HUES48 (cell line): ENCODE measurements around the gene MCTP2.

ENCODE experiments used
- H3K27ac ChIP-seq: one replicate; pipeline ENCODE4 v1.7.0; 2013; ENCODE audit warnings: low read depth, low read length, inconsistent platforms
- H3K27me3 ChIP-seq: 2 replicates; pipeline ENCODE4 v1.6.1; 2013; ENCODE audit warnings: mild to moderate bottlenecking, low read length; ENCODE audit not compliant: control insufficient read depth, insufficient read depth
- H3K36me3 ChIP-seq: 2 replicates; pipeline ENCODE4 v1.6.1; 2013; ENCODE audit warnings: low read length; ENCODE audit not compliant: control insufficient read depth, insufficient read depth
- H3K4me1 ChIP-seq: 2 replicates; pipeline ENCODE4 v1.6.1; 2013; ENCODE audit warnings: mild to moderate bottlenecking, low read length; ENCODE audit not compliant: control insufficient read depth, insufficient read depth
- H3K4me3 ChIP-seq: 2 replicates; pipeline ENCODE4 v1.5.1; 2013; ENCODE audit warnings: mild to moderate bottlenecking, low read depth, low read length
- H3K9ac ChIP-seq: 2 replicates; pipeline ENCODE4 v1.6.1; 2013; ENCODE audit warnings: mild to moderate bottlenecking, low read depth, low read length, moderate library complexity
- H3K9me3 ChIP-seq: 2 replicates; pipeline ENCODE4 v1.6.1; 2013; ENCODE audit warnings: low read length; ENCODE audit not compliant: control insufficient read depth, insufficient read depth

Gene MCTP2

DNA sequence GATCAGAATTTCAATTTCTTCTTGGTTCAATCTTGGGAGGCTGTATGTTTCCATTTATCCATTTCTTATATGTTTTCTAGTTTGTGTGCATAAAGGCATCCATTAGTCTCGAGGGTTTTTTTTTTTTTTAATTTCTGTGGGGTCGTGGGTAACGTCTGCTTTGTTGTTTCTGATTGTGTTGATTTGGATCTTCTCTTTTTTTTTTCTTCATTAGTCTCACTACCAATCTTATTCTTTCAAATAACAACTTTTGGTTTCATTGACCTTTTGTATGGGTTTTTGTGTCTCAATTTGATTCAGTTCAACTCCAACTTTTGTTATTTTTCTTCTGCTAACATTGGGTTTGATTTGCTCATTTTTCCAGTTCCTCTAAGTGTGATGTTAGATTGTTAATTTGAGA, 48.9 kb downstream of the MCTP2 start:
- no peaks in the 10 kb centered on the region for H3K4me1 ChIP-seq
- no peak overlapping the region for H3K27ac ChIP-seq
- no peaks in the 10 kb centered on the region for H3K27me3 ChIP-seq
- no peak overlapping the region for H3K4me3 ChIP-seq
- no peaks in the 10 kb centered on the region for H3K36me3 ChIP-seq
- no peak overlapping the region for H3K9ac ChIP-seq
- no peaks in the 10 kb centered on the region for H3K9me3 ChIP-seq

GRCh38 chr15:94282269-94283250, 51.2 kb downstream of the MCTP2 start:
- Histone ChIP-seq H3K36me3 (no peaks in the 10 kb centered on the region), H3K27ac (no peak overlapping the region), H3K4me3 (no peak overlapping the region), H3K9ac (no peak overlapping the region), H3K9me3 (no peaks in the 10 kb centered on the region), H3K27me3 (no peaks in the 10 kb centered on the region), H3K4me1 (peaks cover 7% of the 10 kb centered on the region)

DNA sequence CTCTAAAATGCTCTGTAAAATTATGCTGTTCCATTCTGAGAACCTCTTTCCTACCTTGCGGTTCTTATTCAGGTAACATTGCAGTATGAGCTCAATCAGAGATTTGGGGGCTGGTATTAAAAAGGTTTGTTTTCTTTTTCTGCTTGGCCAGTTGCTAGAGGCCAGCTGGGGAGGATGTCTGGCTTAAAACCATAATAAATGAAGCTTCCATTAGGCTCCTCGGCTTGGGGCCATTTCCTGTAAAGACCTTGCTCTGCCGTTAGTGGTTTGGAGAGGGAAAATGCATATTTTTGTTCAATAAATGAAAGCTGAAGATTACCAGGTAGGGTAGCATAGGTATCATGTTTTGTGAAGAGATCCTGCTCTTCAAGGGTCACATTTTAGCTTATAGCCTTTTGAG, 55.2 kb downstream of the MCTP2 start:
- no peaks in the 10 kb centered on the region for H3K36me3 ChIP-seq
- no peak overlapping the region for H3K27ac ChIP-seq
- H3K4me1 ChIP-seq, result peaks cover 15% of the 10 kb centered on the region
- no peak overlapping the region for H3K9ac ChIP-seq
- no peak overlapping the region for H3K4me3 ChIP-seq
- peaks cover 2% of the 10 kb centered on the region; the same call in 1 of the 2 replicates for H3K9me3 ChIP-seq
- no peaks in the 10 kb centered on the region for H3K27me3 ChIP-seq

- Histone ChIP-seq H3K36me3 (no peaks in the 10 kb centered on the region), H3K9ac (no peak overlapping the region), H3K27me3 (no peaks in the 10 kb centered on the region), H3K27ac (no peak overlapping the region), H3K9me3 (peaks cover 2% of the 10 kb centered on the region; the same call in 1 of the 2 replicates), H3K4me1 (peaks cover 15% of the 10 kb centered on the region), H3K4me3 (no peak overlapping the region)
These were observed 56.5 kb downstream of the MCTP2 start for GRCh38 chr15:94287794-94288246.

DNA sequence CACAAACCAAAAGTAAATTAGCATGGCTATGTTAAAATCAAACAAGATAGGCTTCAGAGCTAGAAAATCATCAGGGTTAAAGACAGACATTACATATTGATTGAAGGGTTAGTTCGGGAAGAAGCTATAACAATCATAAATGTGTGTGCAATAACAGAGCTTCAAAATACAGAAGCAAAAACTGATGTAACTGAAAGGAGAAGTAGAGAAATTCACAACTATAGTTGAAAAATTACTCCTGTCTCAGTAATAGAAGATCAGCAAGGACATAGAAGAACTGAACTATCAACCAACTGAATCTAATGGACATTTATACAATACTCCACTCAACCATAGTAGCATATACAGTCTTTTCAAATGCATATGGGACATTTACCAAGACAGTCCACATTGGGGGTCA, 59.4 kb downstream of the MCTP2 start:
- H3K27ac ChIP-seq, result no peak overlapping the region

GRCh38 chr15:94293411-94294402, 62.3 kb downstream of the MCTP2 start:
- H3K4me3 ChIP-seq, result no peak overlapping the region
- no peak overlapping the region for H3K27ac ChIP-seq
- H3K4me1 ChIP-seq, result no peaks in the 10 kb centered on the region
- no peaks in the 10 kb centered on the region for H3K27me3 ChIP-seq
- no peak overlapping the region for H3K9ac ChIP-seq
- H3K36me3 ChIP-seq, result no peaks in the 10 kb centered on the region
- peaks cover 2% of the 10 kb centered on the region; the same call in 1 of the 2 replicates for H3K9me3 ChIP-seq

More for the DNA sequence above, 59.4 kb downstream of the MCTP2 start:
- peaks cover 15% of the 10 kb centered on the region for H3K4me1 ChIP-seq
- no peaks in the 10 kb centered on the region for H3K27me3 ChIP-seq
- H3K9me3 ChIP-seq, result peaks cover 2% of the 10 kb centered on the region; the same call in 1 of the 2 replicates
- H3K36me3 ChIP-seq, result no peaks in the 10 kb centered on the region
- no peak overlapping the region for H3K4me3 ChIP-seq
- H3K9ac ChIP-seq, result no peak overlapping the region

- Histone ChIP-seq H3K27ac (no peak overlapping the region), H3K36me3 (no peaks in the 10 kb centered on the region), H3K4me1 (no peaks in the 10 kb centered on the region)
These were observed 63.2 kb downstream of the MCTP2 start for GRCh38 chr15:94294556-94294955.

GRCh38 chr15:94295275-94295674, 63.9 kb downstream of the MCTP2 start:
- no peak overlapping the region for H3K4me3 ChIP-seq

More at GRCh38 chr15:94294556-94294955, 63.2 kb downstream of the MCTP2 start:
- H3K9me3 ChIP-seq, result peaks cover 2% of the 10 kb centered on the region; the same call in 1 of the 2 replicates
- no peaks in the 10 kb centered on the region for H3K27me3 ChIP-seq
- no peak overlapping the region for H3K9ac ChIP-seq
- no peak overlapping the region for H3K4me3 ChIP-seq

GRCh38 chr15:94296717-94297116, 65.4 kb downstream of the MCTP2 start:
- Histone ChIP-seq H3K36me3 (no peaks in the 10 kb centered on the region), H3K9me3 (no peaks in the 10 kb centered on the region), H3K4me1 (no peaks in the 10 kb centered on the region), H3K4me3 (no peak overlapping the region), H3K9ac (no peak overlapping the region), H3K27me3 (no peaks in the 10 kb centered on the region), H3K27ac (no peak overlapping the region)

More at GRCh38 chr15:94295275-94295674, 63.9 kb downstream of the MCTP2 start:
- Histone ChIP-seq H3K27me3 (no peaks in the 10 kb centered on the region), H3K4me1 (no peaks in the 10 kb centered on the region), H3K9me3 (peaks cover 2% of the 10 kb centered on the region; the same call in 1 of the 2 replicates), H3K36me3 (no peaks in the 10 kb centered on the region), H3K9ac (no peak overlapping the region), H3K27ac (no peak overlapping the region)

GRCh38 chr15:94297558-94297957, 66.2 kb downstream of the MCTP2 start:
- no peak overlapping the region for H3K9ac ChIP-seq
- H3K4me3 ChIP-seq, result no peak overlapping the region
- H3K27ac ChIP-seq, result no peak overlapping the region
- no peaks in the 10 kb centered on the region for H3K9me3 ChIP-seq
- H3K27me3 ChIP-seq, result no peaks in the 10 kb centered on the region
- H3K4me1 ChIP-seq, result no peaks in the 10 kb centered on the region
- no peaks in the 10 kb centered on the region for H3K36me3 ChIP-seq
